Neural cell (in vitro differentiated cells): ENCODE measurements around the gene SLC31A1.

Source experiments
- CTCF ChIP-seq: fragments of 450-650 bp; IDR thresholded peaks from 2 replicates; pipeline ENCODE4 v1.5.1; 2014; ENCODE audit warnings: antibody characterized with exemption, mild to moderate bottlenecking, moderate library complexity; ENCODE audit not compliant: poor library complexity, severe bottlenecking
- EZH2 ChIP-seq: fragments of 200-600, 300-800 bp; shearing (Covaris generic), sonication (generic); IDR thresholded peaks from 2 replicates; pipeline ENCODE4 v1.6.1; 2014; ENCODE audit warnings: antibody characterized with exemption, low read length, borderline replicate concordance, mild to moderate bottlenecking; ENCODE audit not compliant: insufficient read depth, poor library complexity, severe bottlenecking
- POLR2AphosphoS5 ChIP-seq: IDR thresholded peaks from 2 replicates; pipeline ENCODE4 v1.6.1; 2012
- RAD21 ChIP-seq: fragments of 450-650 bp; conservative IDR thresholded peaks from 2 replicates; pipeline ENCODE4 v1.6.1; 2014; ENCODE audit warnings: antibody characterized with exemption, mild to moderate bottlenecking, moderate library complexity

DNA sequence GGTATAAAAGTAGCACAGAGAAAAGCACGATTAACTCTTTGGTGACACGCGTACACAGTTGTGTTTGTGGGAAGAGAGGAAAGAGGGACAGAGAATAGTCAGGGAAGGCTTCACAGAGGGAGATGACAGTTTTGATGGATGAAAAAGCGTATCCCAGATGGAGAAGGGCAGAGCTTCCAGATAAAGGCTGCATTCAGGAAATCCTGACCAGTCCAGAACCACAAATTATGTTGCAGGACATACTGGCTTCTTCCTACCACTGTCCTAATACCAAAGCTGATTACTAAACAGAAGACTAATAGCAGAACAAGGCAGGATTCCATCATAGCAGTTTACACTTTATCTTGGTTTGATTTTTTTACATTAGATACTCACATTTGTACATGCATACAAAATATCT lies 36.1 kb upstream of the SLC31A1 start:
- TF ChIP-seq EZH2 (no peak), CTCF (no peak), POLR2AphosphoS5 (no peak), RAD21 (no peak)
